Measurements from ENCODE around the gene DUSP1. TPM values are rescaled to one million over a fixed set of nuclear protein-coding genes. Genes with fewer than 3 reads are reported as not detected.

The DUSP1 gene
- total RNA-seq, 1 experiment from 2014 or later, result 10.3 TPM

DNA sequence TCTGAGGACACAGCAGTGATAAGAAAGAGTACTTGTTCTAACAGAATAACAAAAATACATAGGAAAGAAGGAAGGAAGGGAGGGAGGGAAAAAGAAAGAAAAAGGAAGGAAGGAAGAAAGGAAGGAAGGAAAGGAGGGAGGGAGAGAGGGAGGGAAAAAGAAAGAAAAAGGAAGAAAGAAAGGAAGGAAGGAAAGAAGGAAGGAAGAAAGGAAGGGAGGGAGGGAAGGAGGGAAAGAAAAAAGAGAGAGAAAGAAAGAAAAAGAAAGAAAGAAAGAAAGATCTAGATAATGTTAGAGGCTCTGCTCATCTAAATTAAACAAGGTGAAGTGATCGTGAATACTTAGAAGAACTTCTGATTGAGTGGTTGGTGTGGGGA lies 29.8 kb downstream of the DUSP1 start:
- DNase-seq, result no peak
- no peaks in the 10 kb centered on the region for H3K36me3 ChIP-seq (ENCODE audit: low read depth)
- H3K27me3 ChIP-seq (ENCODE audit: insufficient read depth, low read depth), result no peaks in the 10 kb centered on the region
- H4K20me1 ChIP-seq (ENCODE audit: insufficient read depth), result no peaks in the 10 kb centered on the region
- H3K4me2 ChIP-seq, result peak overlapping the region; percentile 41
- no peak overlapping the region for H3K4me3 ChIP-seq
- CTCF ChIA-PET, result no interaction called here
- no peak overlapping the region for H2AFZ ChIP-seq
- intact Hi-C loops (cut with micrococcal nuclease; ENCODE audit: unreplicated experiment), result no loop called here
- H3K9me3 ChIP-seq (ENCODE audit: insufficient read depth, low read depth), result no peaks in the 10 kb centered on the region
- no peaks in the 10 kb centered on the region for H3K79me2 ChIP-seq (ENCODE audit: low read depth)
- H3K9me2 ChIP-seq (ENCODE audit: insufficient read depth), result no peaks in the 10 kb centered on the region
- H3F3A ChIP-seq (ENCODE audit: insufficient read depth, low read depth), result peaks cover 19% of the 10 kb centered on the region
- H3K4me1 ChIP-seq (replicated peaks; ENCODE audit: insufficient read depth), result peaks cover 24% of the 10 kb centered on the region
- no peak for TF ChIP-seq EZH2 (IDR thresholded peaks at IDR 0.05; ENCODE audit: low read depth)
- TF ChIP-seq, protein P1, sequence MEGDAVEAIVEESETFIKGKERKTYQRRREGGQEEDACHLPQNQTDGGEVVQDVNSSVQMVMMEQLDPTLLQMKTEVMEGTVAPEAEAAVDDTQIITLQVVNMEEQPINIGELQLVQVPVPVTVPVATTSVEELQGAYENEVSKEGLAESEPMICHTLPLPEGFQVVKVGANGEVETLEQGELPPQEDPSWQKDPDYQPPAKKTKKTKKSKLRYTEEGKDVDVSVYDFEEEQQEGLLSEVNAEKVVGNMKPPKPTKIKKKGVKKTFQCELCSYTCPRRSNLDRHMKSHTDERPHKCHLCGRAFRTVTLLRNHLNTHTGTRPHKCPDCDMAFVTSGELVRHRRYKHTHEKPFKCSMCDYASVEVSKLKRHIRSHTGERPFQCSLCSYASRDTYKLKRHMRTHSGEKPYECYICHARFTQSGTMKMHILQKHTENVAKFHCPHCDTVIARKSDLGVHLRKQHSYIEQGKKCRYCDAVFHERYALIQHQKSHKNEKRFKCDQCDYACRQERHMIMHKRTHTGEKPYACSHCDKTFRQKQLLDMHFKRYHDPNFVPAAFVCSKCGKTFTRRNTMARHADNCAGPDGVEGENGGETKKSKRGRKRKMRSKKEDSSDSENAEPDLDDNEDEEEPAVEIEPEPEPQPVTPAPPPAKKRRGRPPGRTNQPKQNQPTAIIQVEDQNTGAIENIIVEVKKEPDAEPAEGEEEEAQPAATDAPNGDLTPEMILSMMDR (conservative IDR thresholded peaks at IDR 0.05), result no peak
- BruUV-seq (replicated peaks), result no TSS peak
- H3K27ac ChIP-seq, result no peak overlapping the region
- POLR2A ChIA-PET (ENCODE audit: unreplicated experiment), result no interaction called here

DNA sequence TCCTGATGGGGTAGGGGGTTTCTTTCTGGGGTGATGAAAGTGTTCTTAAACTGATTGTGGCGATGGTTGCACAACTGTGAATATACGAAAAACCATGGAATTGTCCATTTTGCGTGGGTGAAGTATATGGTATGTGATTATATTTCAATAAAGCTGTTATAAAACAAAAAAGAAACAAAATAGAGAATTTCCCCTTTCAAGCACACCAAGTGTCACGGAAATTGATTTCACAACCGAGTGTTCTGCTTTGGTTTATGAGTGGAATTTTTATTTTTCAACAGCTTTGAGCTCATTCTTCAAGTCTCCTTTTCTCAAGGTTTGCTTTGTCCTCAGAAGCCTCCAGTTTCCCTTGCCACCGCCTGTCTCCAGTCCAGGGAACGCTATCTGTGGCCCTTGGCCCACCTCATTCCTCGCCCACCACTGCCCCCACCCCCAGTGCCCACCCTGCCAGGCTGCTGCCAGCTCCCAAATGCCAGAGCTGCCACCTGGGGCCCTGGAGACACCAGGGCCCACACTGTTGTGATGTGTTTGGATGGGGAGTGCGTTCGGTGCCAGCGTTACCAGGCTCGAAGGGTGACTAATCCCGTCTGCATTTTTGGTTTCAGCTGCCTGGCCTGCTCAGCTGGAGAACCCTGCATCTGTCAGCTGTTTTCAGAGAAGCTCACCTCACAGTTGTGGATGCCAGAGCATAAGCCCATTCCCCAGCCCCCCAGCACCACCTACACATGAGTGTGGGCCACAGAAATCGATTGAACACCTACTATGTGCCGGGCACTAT lies 30.4 kb downstream of the DUSP1 start:
- Histone ChIP-seq H3K4me3 (no peak overlapping the region), H3K9me2 (ENCODE audit: insufficient read depth) (no peaks in the 10 kb centered on the region), H2AFZ (no peak overlapping the region), H3K27ac (no peak overlapping the region), H3K27me3 (ENCODE audit: insufficient read depth, low read depth) (no peaks in the 10 kb centered on the region), H4K20me1 (ENCODE audit: insufficient read depth) (no peaks in the 10 kb centered on the region), H3F3A (ENCODE audit: insufficient read depth, low read depth) (peaks cover 19% of the 10 kb centered on the region), H3K9me3 (ENCODE audit: insufficient read depth, low read depth) (no peaks in the 10 kb centered on the region), H3K4me2 (peak overlapping the region; percentile 41), H3K36me3 (ENCODE audit: low read depth) (no peaks in the 10 kb centered on the region), H3K79me2 (ENCODE audit: low read depth) (no peaks in the 10 kb centered on the region), H3K4me1 (replicated peaks; ENCODE audit: insufficient read depth) (peaks cover 24% of the 10 kb centered on the region)
- no TSS peak for BruUV-seq (replicated peaks)
- TF ChIP-seq, protein P1 (conservative IDR thresholded peaks at IDR 0.05), result no peak
- no peak for TF ChIP-seq EZH2 (IDR thresholded peaks at IDR 0.05; ENCODE audit: low read depth)
- intact Hi-C loops (cut with micrococcal nuclease; ENCODE audit: unreplicated experiment), result no loop called here
- POLR2A ChIA-PET (ENCODE audit: unreplicated experiment), result interaction anchor here (0.6 to 0.9 kb wide), 2 partner anchors 123 to 164 kb away, joined by 3 read pairs; no protein-coding TSS in a partner anchor
- peak; percentile 82 to 88 for DNase-seq
- CTCF ChIA-PET, result no interaction called here

DNA sequence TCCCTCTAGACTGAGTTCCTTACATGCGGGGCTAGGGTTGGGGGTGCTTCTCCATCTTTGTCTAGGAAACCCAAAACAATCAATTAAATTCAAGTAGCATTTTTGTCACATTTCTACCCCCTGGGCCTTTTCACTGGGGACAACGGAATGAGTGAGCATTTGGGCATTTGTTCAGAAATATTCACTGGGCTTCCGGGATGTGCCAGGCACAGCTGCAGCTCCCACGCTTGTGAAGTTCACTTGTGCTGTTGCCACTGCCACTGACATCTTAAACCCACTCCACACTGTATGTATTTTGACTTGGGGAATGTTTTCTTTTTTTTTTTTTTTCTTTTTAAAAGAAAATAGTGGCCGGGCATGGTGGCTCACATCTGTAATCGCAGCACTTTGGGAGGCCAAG lies 31.6 kb downstream of the DUSP1 start:
- Histone ChIP-seq H3K9me2 (ENCODE audit: insufficient read depth) (no peaks in the 10 kb centered on the region), H3K4me2 (no peak overlapping the region), H3K79me2 (ENCODE audit: low read depth) (no peaks in the 10 kb centered on the region), H3K36me3 (ENCODE audit: low read depth) (no peaks in the 10 kb centered on the region), H3K27ac (no peak overlapping the region), H2AFZ (no peak overlapping the region), H3F3A (ENCODE audit: insufficient read depth, low read depth) (peaks cover 21% of the 10 kb centered on the region), H3K4me3 (no peak overlapping the region), H3K9me3 (ENCODE audit: insufficient read depth, low read depth) (no peaks in the 10 kb centered on the region), H3K27me3 (ENCODE audit: insufficient read depth, low read depth) (no peaks in the 10 kb centered on the region), H3K4me1 (replicated peaks; ENCODE audit: insufficient read depth) (peaks cover 27% of the 10 kb centered on the region), H4K20me1 (ENCODE audit: insufficient read depth) (no peaks in the 10 kb centered on the region)
- TF ChIP-seq EZH2 (IDR thresholded peaks at IDR 0.05; ENCODE audit: low read depth), result no peak
- TF ChIP-seq, protein P1 (conservative IDR thresholded peaks at IDR 0.05), result no peak
- ChIA-PET CTCF (no interaction called here), POLR2A (ENCODE audit: unreplicated experiment) (no interaction called here)
- no TSS peak for BruUV-seq (replicated peaks)
- intact Hi-C loops (cut with micrococcal nuclease; ENCODE audit: unreplicated experiment), result no loop called here
- DNase-seq, result no peak
